ENCODE data around the gene PARD3. TPM values are rescaled to one million over a fixed set of nuclear protein-coding genes. Genes with fewer than 3 reads are reported as not detected.

PARD3 gene
- total RNA-seq, 3 donors from 2014 or later = 0.35 to 0.53 (median 0.37) TPM

- DNase-seq = no peak
- H3K4me3 Mint-ChIP-seq = no peak overlapping the region
- no peaks in the 10 kb centered on the region for H3K9me3 Mint-ChIP-seq
- no peaks in the 10 kb centered on the region for H3K27me3 Mint-ChIP-seq (ENCODE audit: low read depth)
- H3K4me1 Mint-ChIP-seq (ENCODE audit: low read depth) = no peaks in the 10 kb centered on the region
- ATAC-seq = no peak
- no peaks in the 10 kb centered on the region for H3K36me3 Mint-ChIP-seq (ENCODE audit: insufficient read depth)
These were observed 658.2 kb downstream of the PARD3 start for GRCh38 chr10:34156781-34157425.

GRCh38 chr10:34155812-34156211, 659.3 kb downstream of the PARD3 start:
- no peak for DNase-seq
- Mint-ChIP-seq H3K27me3 (ENCODE audit: low read depth) (no peaks in the 10 kb centered on the region), H3K36me3 (ENCODE audit: insufficient read depth) (no peaks in the 10 kb centered on the region), H3K9me3 (no peaks in the 10 kb centered on the region), H3K4me1 (ENCODE audit: low read depth) (no peaks in the 10 kb centered on the region), H3K4me3 (no peak overlapping the region)
- no peak for ATAC-seq

- no peaks in the 10 kb centered on the region for H3K27me3 Mint-ChIP-seq (ENCODE audit: low read depth)
- H3K9me3 Mint-ChIP-seq = no peaks in the 10 kb centered on the region
- no peak for ATAC-seq
- H3K4me1 Mint-ChIP-seq (ENCODE audit: low read depth) = no peaks in the 10 kb centered on the region
- H3K36me3 Mint-ChIP-seq (ENCODE audit: insufficient read depth) = no peaks in the 10 kb centered on the region
- DNase-seq = no peak
- no peak overlapping the region for H3K4me3 Mint-ChIP-seq
These were observed 660.7 kb downstream of the PARD3 start for GRCh38 chr10:34154383-34154900.

GRCh38 chr10:34153663-34154382, 661.3 kb downstream of the PARD3 start:
- no peaks in the 10 kb centered on the region for H3K9me3 Mint-ChIP-seq
- H3K36me3 Mint-ChIP-seq (ENCODE audit: insufficient read depth) = no peaks in the 10 kb centered on the region
- H3K27me3 Mint-ChIP-seq (ENCODE audit: low read depth) = no peaks in the 10 kb centered on the region
- no peak for ATAC-seq
- H3K4me3 Mint-ChIP-seq = no peak overlapping the region
- H3K4me1 Mint-ChIP-seq (ENCODE audit: low read depth) = no peaks in the 10 kb centered on the region
- no peak for DNase-seq

- ATAC-seq (no peak), DNase-seq (no peak)
- no peaks in the 10 kb centered on the region for H3K27me3 Mint-ChIP-seq (ENCODE audit: low read depth)
- no peaks in the 10 kb centered on the region for H3K36me3 Mint-ChIP-seq (ENCODE audit: insufficient read depth)
- H3K4me3 Mint-ChIP-seq = no peak overlapping the region
- no peaks in the 10 kb centered on the region for H3K4me1 Mint-ChIP-seq (ENCODE audit: low read depth)
- H3K9me3 Mint-ChIP-seq = no peaks in the 10 kb centered on the region
These were observed 662.7 kb downstream of the PARD3 start for GRCh38 chr10:34152434-34152833.

GRCh38 chr10:34151931-34152330, 663.2 kb downstream of the PARD3 start:
- Mint-ChIP-seq H3K36me3 (ENCODE audit: insufficient read depth) (no peaks in the 10 kb centered on the region), H3K4me1 (ENCODE audit: low read depth) (no peaks in the 10 kb centered on the region), H3K9me3 (no peaks in the 10 kb centered on the region), H3K27me3 (ENCODE audit: low read depth) (no peaks in the 10 kb centered on the region), H3K4me3 (no peak overlapping the region)
- ATAC-seq (no peak), DNase-seq (no peak)

GRCh38 chr10:34151481-34151880, 663.6 kb downstream of the PARD3 start:
- no peaks in the 10 kb centered on the region for H3K27me3 Mint-ChIP-seq (ENCODE audit: low read depth)
- H3K4me3 Mint-ChIP-seq = no peak overlapping the region
- DNase-seq = no peak
- no peaks in the 10 kb centered on the region for H3K36me3 Mint-ChIP-seq (ENCODE audit: insufficient read depth)
- H3K9me3 Mint-ChIP-seq = no peaks in the 10 kb centered on the region
- ATAC-seq = no peak
- H3K4me1 Mint-ChIP-seq (ENCODE audit: low read depth) = no peaks in the 10 kb centered on the region

GRCh38 chr10:34150103-34150502, 665.0 kb downstream of the PARD3 start:
- DNase-seq (no peak), ATAC-seq (no peak)
- no peaks in the 10 kb centered on the region for H3K27me3 Mint-ChIP-seq (ENCODE audit: low read depth)
- no peaks in the 10 kb centered on the region for H3K9me3 Mint-ChIP-seq
- H3K36me3 Mint-ChIP-seq (ENCODE audit: insufficient read depth) = no peaks in the 10 kb centered on the region
- H3K4me1 Mint-ChIP-seq (ENCODE audit: low read depth) = no peaks in the 10 kb centered on the region
- H3K4me3 Mint-ChIP-seq = no peak overlapping the region

GRCh38 chr10:34148305-34148657, 666.8 kb downstream of the PARD3 start:
- no peak overlapping the region for H3K4me3 Mint-ChIP-seq
- no peaks in the 10 kb centered on the region for H3K27me3 Mint-ChIP-seq (ENCODE audit: low read depth)

GRCh38 chr10:34147641-34148304, 667.3 kb downstream of the PARD3 start:
- Mint-ChIP-seq H3K27me3 (ENCODE audit: low read depth) (no peaks in the 10 kb centered on the region), H3K4me3 (no peak overlapping the region), H3K4me1 (ENCODE audit: low read depth) (no peaks in the 10 kb centered on the region), H3K9me3 (no peaks in the 10 kb centered on the region), H3K36me3 (ENCODE audit: insufficient read depth) (no peaks in the 10 kb centered on the region)
- no peak for DNase-seq
- ATAC-seq = no peak

More at GRCh38 chr10:34148305-34148657, 666.8 kb downstream of the PARD3 start:
- DNase-seq (no peak), ATAC-seq (no peak)
- no peaks in the 10 kb centered on the region for H3K9me3 Mint-ChIP-seq
- no peaks in the 10 kb centered on the region for H3K36me3 Mint-ChIP-seq (ENCODE audit: insufficient read depth)
- no peaks in the 10 kb centered on the region for H3K4me1 Mint-ChIP-seq (ENCODE audit: low read depth)

- ATAC-seq = no peak
- no peaks in the 10 kb centered on the region for H3K9me3 Mint-ChIP-seq
- H3K4me3 Mint-ChIP-seq = no peak overlapping the region
- no peaks in the 10 kb centered on the region for H3K36me3 Mint-ChIP-seq (ENCODE audit: insufficient read depth)
- no peak for DNase-seq
- H3K27me3 Mint-ChIP-seq (ENCODE audit: low read depth) = no peaks in the 10 kb centered on the region
- H3K4me1 Mint-ChIP-seq (ENCODE audit: low read depth) = no peaks in the 10 kb centered on the region
These were observed 669.4 kb downstream of the PARD3 start for GRCh38 chr10:34145715-34146114.

- DNase-seq (no peak), ATAC-seq (no peak)
- no peaks in the 10 kb centered on the region for H3K9me3 Mint-ChIP-seq
- no peaks in the 10 kb centered on the region for H3K4me1 Mint-ChIP-seq (ENCODE audit: low read depth)
- H3K36me3 Mint-ChIP-seq (ENCODE audit: insufficient read depth) = no peaks in the 10 kb centered on the region
- H3K27me3 Mint-ChIP-seq (ENCODE audit: low read depth) = peaks cover 5% of the 10 kb centered on the region
- no peak overlapping the region for H3K4me3 Mint-ChIP-seq
These were observed 671.6 kb downstream of the PARD3 start for GRCh38 chr10:34143466-34143865.

GRCh38 chr10:34141032-34141680, 673.9 kb downstream of the PARD3 start:
- Mint-ChIP-seq H3K4me1 (ENCODE audit: low read depth) (no peaks in the 10 kb centered on the region), H3K27me3 (ENCODE audit: low read depth) (peaks cover 7% of the 10 kb centered on the region), H3K9me3 (no peaks in the 10 kb centered on the region), H3K4me3 (no peak overlapping the region), H3K36me3 (ENCODE audit: insufficient read depth) (no peaks in the 10 kb centered on the region)
- no peak for ATAC-seq
- no peak for DNase-seq

- Mint-ChIP-seq H3K4me3 (no peak overlapping the region), H3K4me1 (ENCODE audit: low read depth) (no peaks in the 10 kb centered on the region), H3K36me3 (ENCODE audit: insufficient read depth) (no peaks in the 10 kb centered on the region), H3K9me3 (no peaks in the 10 kb centered on the region), H3K27me3 (ENCODE audit: low read depth) (peaks cover 7% of the 10 kb centered on the region)
- no peak for ATAC-seq
- DNase-seq = no peak
These were observed 675.5 kb downstream of the PARD3 start for GRCh38 chr10:34139559-34139958.
